Central memory CD4-positive, alpha-beta T cell (primary cell): ENCODE results near the gene UBR4.
"Not testable (repeated sequence)": the region's sequence is repeated elsewhere in the genome, so short reads cannot be mapped to it uniquely, and the experiment has no call there.

Experiments
- DNase-seq: peaks from one replicate; pipeline ENCODE4 v3.0.0; 2022

UBR4 gene

DNA sequence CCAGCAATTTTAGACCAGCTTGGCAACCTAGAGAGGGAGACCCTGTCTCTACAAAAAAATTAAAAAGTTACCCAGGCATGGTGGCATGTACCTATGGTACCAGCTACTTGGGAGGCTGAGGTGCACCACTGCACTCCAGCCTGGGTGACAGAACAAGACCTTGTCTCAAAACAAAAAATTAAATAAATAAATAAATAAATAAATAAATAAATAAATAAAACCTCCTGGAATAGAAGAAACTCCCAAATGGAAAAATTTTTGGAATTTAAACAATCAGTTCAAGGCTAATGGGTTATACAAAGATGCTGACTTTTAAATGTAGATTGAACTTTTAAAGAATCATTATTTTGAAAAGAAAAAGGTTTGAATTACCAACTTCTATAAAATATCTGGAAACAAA is 22.2 kb downstream of the UBR4 start:
- no peak for DNase-seq

DNA sequence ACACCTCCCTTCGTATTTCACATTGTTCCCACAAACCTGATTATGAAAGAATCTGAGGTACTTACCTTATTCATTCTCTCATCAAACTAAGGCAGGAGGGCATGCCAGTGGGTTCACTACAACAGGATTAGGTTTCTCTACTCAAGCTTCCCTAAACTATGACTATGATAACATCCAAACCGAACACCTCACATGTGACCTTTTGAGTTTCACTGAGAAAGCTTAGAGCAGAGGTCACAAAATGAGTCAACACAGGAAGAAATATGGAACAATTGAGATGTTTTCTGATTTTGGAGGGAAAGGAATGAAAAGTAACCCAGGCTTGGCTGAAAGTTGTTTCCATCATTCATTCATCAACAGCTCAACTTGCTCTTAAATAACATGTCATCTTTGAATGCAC is 24.1 kb downstream of the UBR4 start:
- DNase-seq, result no peak

DNA sequence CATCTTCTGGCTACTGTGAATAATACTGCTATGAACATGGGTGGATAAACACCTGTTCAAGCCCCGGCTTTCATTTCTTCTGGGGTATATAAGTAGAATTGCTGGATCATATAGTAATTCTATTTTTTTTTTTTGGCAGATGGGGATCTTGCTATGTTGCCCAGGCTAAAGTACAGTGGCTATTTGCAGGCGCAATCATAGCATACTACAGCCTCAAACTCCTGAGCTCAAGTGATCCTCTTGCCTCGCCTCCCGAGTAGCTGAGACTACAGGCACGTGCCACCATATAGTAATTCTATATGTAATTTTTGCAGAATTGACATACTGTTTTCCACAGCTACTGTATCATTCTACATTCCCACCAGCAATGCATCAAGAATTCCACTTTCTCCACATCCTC is 27.8 kb downstream of the UBR4 start:
- DNase-seq, result no peak

GRCh38 chr1:19180265-19180657 is 29.8 kb downstream of the UBR4 start:
- DNase-seq, result not testable (repeated sequence)

GRCh38 chr1:19179597-19180264 is 30.3 kb downstream of the UBR4 start:
- DNase-seq, result peak; percentile 29

GRCh38 chr1:19178734-19179398 is 31.2 kb downstream of the UBR4 start:
- DNase-seq, result no peak

DNA sequence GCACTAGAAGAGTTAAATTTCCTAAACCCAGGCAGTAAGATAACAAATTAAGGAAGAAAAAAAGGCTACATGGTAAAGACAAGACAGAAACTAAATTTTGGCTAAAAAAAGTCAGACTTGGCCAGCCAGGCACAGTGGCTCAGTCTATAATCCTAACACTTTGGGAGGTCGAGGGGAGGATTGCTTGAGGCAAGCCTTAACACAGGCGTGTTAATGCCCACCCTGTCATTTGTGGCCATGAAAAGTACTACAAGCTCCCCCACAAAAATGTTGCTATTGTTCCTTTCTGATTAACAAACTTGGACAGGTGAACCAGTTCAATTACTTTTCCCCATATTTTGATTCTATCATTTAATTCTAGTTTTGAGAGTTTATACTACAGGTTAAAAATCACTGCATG is 32.3 kb downstream of the UBR4 start:
- no peak for DNase-seq

DNA sequence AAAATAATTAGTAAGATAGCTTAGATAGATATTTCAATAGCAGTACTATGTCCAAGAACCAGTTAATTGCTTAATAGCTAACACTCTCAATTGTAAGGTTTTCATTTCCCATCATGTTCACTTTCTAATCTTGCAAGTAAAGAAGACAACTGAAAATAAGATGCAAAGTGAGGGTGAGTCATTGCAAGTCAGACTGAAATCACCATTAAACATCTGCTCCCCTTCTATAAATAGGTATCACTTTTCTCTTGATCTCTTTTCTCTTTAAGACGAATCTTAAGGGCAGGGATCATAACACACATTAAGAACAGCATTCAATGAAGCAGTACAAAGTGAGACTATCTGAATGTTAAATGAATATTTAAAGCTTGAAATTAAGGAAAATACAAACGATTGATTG is 40.4 kb downstream of the UBR4 start:
- DNase-seq, result no peak

DNA sequence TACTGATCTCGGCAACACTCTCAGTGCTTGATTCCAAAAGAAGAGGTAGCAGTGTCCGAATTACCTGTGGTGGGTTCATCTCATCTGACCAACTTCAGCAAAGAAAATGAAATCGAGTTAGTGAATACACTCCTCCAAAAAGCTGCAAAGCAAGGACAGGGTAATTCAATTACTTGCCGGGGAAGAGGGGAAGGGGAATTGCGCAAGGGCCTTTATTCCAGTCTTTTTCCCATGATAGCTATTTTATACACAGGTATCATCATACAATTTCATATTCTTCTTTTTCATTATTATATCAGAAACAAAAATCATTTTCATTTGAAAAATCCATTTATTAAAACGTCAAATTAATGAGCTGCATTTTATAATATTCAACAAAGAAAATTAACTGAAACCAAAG is 42.9 kb downstream of the UBR4 start:
- no peak for DNase-seq

GRCh38 chr1:19166066-19166465 is 44.0 kb downstream of the UBR4 start:
- DNase-seq, result no peak

- DNase-seq, result no peak
These were observed 44.6 kb downstream of the UBR4 start for GRCh38 chr1:19165501-19165900.

DNA sequence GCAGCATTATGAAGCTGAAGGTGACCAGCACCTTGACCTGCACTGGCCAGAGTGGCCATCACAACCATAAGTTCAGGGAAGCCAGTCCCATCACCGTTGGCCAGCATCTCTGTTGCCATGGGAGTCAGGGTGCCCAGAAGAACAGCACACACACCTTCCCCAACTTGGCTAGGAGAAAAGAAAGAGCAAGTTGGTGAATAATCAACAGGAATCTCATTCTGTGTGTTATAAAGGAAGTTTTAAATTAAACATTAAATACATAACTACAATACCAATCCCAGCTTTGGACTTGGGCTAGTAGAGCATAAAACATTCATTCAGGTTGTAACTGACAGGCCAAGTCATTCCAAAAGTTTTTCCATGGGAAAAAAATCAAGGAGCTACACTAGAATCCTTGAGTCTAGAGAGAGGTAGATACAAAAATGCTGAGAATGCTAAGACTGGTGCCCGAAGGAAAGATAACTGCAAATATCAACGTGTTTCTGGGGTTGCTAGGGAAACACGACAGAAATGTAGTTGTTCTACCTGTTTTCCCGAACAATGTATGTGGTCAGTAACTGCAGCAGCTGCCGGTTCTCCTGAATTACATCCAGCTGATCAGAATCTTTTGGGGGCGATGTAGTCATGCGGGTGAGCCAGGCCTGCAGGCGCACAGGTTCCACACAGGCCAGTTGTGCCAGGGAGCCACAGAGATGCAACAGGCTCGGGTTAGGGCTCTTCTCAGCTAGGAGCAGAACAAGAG is 45.6 kb downstream of the UBR4 start:
- no peak for DNase-seq

DNA sequence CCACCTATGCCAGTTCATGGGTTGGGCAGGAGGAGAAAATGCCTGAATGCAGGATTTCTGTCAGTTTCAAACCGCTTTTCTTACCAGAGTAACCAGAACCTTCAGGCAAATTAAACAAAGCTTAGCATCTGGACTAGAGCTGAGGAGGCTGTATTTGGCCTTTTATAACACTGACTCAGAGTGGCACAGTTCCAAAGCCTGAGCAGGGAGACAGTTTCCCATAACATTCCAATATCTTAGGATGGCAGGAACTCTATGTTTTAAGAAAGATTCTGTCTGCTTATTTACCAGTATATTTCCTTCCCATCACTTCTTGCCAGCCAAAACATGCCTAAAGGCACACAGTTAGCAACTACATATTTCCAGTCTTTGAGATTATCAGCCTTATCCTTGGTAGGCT is 46.8 kb downstream of the UBR4 start:
- no peak for DNase-seq

GRCh38 chr1:19160831-19161230 is 49.2 kb downstream of the UBR4 start:
- DNase-seq, result no peak

- DNase-seq, result no peak
These were observed 52.4 kb downstream of the UBR4 start for GRCh38 chr1:19157653-19158052.

DNA sequence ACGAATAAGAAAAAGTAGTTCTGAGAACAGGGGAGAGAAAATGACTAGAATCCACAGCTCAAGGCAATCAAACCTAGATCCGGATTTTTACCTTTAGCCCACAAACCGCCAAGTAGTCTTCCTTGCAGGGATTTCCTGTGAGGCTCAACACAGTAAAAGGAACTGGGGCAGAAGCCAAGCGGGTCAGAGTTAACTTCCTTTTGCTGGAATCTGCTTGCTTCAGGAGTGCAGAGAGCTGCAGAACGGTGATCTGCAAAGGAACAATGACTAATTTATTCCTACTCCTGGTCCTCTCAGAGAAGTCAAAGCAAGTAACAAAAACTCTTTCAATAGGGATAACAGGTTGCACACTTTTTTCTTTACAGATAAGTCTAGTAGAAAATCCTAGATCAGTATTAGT is 53.4 kb downstream of the UBR4 start:
- DNase-seq, result no peak

DNA sequence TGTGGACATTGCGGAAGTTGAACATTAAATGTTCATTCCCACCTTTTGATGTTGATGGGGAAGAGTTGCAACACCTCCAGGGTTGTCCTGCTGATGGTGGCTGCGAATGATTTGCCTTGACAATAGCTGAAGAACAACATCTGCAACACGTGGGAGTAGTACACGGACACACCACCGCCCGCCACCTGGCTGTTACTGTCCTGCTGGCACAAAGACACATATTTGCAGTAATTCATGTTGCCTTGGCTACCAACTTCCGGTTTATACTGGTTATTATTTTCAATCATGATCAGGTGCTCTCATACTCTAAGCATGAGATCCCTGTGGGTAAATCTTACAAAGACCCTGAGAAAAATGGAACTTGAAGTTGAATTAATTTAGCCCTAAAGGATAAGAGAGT is 55.2 kb downstream of the UBR4 start:
- DNase-seq, result no peak

DNA sequence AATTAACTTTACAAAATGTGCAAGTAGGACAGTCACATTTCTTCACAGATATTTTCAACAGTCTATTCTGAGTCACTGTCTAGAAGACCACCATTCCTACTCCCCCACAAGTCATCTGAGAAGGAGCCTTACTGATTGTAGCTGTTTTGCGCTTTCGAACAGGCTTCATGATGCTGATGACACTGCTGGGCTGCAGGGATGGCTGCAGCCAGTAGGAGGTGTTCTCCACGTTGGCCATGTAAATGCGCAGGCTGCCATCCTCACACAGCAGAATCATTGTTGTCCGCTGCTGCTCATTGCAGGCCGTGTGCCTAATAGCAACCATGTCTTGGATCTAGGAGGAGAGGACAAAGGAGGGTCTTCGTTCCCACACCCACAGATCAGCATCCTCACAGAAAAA is 56.9 kb downstream of the UBR4 start:
- DNase-seq, result no peak

DNA sequence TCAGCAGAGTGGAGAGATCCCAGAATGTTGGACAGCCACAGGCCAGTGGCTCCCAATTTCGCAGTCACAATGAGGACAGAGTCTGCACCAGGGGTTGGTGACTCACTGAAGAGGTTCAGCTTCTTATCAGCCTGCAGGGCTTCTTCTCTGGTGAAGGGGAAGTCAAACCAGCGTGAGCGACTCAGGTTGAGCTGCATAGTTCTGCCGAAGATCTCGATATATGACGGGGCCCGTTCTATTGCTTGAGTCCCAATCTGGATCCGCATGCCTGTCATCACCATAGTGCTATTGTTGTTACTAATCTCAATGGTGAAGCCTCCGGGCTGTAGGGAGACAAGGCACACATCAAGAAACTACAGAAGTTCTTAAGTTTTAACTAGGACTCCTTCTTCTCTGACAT is 58.5 kb downstream of the UBR4 start:
- DNase-seq, result no peak

DNA sequence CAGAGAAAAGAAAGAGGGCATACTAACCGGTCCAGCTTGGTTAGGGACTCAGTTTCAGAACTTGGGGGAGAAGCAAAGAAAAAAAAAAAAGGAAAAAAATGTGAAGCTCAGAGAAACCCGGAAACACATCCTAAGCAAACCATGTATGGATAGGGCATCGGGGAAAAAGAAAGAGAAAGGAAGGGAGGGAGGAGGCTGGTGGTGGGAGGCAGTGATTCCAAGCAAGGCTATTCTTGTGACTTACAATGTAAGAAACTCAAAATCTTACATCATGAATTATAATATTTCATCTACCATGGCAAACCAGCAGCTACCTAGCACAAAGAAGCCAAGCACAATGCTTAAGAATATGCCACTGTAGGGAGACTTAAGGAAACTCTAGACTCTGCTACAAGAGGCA is 60.3 kb downstream of the UBR4 start:
- DNase-seq, result no peak

DNA sequence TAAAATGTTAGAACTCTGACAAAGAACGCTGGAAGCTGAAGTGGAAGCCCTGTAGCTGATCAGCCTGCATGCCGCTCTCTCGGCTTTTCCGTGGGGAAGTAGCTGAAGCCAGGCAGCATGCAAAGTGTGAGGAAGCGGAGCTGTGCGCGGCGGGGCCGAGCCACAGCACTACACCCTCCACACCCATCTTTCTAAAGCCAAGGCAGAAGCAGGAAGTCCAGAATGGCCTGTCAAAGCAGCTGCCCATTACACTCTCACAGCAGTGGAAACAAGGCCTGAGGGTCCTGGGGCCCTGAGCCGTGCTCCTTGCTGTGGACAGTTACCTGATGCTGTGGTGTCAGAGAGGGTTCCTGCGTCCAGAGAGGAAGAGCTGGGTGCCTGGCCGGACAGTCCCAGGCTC is 69.6 kb downstream of the UBR4 start:
- no peak for DNase-seq

- DNase-seq, result no peak
These were observed 70.4 kb downstream of the UBR4 start for GRCh38 chr1:19139711-19140110.

GRCh38 chr1:19138958-19139581 is 71.0 kb downstream of the UBR4 start:
- no peak for DNase-seq

GRCh38 chr1:19138331-19138730 is 71.7 kb downstream of the UBR4 start:
- no peak for DNase-seq
